Left forelimb (tissue), 1 donor: ENCODE data around the gene PARP6.

ENCODE experiments used
- DNase-seq: peaks from one replicate; pipeline ENCODE4 v3.0.0-alpha.2; 2018; ENCODE audit warnings: low spot score

PARP6 gene, protein sequence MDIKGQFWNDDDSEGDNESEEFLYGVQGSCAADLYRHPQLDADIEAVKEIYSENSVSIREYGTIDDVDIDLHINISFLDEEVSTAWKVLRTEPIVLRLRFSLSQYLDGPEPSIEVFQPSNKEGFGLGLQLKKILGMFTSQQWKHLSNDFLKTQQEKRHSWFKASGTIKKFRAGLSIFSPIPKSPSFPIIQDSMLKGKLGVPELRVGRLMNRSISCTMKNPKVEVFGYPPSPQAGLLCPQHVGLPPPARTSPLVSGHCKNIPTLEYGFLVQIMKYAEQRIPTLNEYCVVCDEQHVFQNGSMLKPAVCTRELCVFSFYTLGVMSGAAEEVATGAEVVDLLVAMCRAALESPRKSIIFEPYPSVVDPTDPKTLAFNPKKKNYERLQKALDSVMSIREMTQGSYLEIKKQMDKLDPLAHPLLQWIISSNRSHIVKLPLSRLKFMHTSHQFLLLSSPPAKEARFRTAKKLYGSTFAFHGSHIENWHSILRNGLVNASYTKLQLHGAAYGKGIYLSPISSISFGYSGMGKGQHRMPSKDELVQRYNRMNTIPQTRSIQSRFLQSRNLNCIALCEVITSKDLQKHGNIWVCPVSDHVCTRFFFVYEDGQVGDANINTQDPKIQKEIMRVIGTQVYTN

GRCh38 chr15:72272213-72272996 is at the start of gene PARP6:
Gene PARP6, minus strand, starts transcription at chr15:72272554. Its CDS starts 5,077 bp downstream, at chr15:72267477.
- DNase-seq, result peak; percentile 99

DNA sequence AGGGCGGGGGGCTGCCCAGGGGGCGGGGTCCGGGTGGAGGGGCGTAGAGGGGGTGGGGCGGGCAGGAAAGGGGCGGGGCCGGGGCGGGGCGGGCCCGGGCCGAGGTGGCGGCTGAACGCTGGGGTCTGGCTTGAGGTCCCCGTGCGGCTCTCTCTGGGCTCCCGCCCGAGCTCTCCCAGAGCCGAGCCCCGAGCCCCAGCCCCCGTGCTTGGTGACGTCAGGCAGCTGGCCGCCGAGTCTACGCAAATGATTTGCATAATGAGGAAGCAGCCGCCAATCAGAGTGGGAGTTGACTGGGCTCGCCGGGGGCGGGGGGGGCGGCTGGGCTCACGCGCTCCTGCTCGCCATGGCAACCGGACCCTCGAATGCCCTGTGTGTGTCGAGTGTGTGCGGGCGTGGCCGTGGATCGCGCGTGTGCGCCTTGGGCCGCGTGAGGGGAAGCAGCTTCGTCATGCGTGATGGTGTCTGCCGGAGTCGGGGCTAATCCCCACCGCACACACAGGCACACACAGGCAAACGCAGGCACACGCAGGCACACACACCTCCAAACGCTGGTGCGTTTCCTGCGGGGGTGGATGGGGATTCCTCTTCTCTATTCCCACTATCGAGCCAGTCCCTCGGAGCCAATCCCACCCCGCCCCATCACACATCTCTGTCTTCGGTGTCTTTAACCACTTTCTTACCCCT is 47.8 kb upstream of the PARP6 start, which contains the start of gene CELF6:
Gene CELF6 (minus strand): TSS at position 173 of the 687 bp plus-strand sequence. CDS start 283 bp downstream, outside the sequence.
- peak; percentile 78 for DNase-seq

- DNase-seq, result peak; percentile 83
Observed at GRCh38 chr15:72319360-72319984, 47.1 kb upstream of the PARP6 start.

- no peak for DNase-seq
Observed at GRCh38 chr15:72318408-72318942, 46.1 kb upstream of the PARP6 start.

DNA sequence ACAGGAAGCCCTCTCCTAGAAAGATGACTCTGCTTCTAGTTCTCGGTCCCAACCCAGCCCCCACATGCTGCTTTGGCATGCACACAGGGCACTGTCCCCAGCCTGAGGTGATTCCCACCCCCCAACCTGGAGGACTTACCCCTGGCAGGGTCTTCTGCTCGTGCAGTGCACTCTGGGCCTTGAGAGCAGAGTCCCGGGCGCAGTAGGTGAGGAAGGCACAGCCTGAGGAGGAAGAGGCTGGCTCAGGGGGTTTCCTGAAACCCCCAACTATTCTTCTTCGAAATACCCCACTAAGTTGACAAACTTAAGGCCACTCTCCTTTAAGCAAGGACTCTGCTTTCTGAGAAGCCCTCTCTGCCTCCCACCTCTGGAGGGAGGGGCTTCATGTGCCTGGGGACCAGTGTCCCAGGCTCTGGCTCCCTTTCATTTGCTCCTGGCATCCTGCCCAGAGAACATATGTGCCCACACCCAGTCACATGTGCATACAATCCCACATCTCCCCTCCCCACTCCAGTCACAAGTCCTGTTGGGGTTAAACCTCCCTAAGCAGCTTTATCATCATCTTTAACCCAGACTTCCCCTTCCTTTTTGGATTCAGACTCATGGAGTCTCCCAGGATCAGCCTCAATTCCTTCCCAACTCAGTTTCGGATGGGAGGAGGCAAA is 43.5 kb upstream of the PARP6 start:
- no peak for DNase-seq

- DNase-seq, result no peak
Observed at GRCh38 chr15:72313881-72314280, 41.5 kb upstream of the PARP6 start.

DNA sequence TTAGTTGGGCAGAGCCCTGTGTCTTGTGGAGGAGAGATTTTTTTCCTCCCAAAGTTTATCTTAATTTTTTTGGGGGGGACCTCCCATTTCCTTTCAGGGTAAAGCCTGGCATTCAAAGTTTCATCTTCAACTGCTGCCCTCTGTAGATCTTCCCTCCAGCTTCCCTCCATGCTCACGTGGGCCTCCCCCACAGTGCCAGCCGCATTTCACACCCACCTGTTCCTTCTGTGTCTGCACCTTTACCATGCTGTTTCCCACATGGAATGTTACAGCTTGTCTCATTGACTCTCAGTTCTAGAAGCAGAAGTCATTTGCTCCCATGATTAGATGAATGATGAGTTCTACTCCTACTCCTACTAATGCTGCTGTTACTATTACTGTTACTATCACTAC is 41.1 kb upstream of the PARP6 start:
- no peak for DNase-seq

DNA sequence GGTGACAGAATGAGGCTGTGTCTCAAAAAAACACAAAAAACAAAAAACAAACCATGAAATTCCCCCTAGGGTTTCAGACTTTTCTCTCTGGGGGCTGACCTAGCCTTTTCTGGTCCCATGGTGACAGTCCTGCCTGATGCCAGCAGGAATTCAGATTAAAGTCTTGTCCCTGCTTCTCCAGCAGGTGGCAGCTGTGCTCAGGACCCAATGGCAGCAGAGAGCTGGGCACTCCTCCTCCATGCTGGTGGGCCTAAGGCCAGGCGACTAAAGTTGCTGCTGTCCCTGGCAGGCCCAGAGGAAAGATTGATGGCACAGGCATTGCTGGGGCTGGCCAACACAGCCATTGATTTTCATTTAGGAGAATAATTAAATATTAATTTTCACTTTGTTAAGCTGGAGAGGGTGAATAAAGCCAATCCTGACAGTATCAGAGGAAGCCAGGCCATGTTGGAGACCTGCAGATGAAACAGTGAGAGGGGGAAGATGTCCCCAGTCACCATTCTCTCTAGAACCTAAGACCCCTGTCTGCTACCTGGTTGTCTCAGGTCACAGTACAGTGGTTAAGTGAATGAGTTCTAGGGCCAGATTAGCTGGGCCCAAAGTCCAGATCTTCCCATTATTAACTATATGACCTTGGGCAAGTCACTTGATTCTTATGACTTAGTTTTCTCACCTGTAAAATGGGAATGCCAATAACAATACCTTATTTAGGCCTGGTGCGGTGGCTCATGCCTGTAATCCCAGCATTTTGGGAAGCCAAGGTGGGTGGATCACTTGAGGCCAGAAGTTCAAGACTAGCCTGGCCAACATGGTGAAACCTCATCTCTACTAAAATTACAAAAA is 40.5 kb upstream of the PARP6 start:
- DNase-seq, result no peak

DNA sequence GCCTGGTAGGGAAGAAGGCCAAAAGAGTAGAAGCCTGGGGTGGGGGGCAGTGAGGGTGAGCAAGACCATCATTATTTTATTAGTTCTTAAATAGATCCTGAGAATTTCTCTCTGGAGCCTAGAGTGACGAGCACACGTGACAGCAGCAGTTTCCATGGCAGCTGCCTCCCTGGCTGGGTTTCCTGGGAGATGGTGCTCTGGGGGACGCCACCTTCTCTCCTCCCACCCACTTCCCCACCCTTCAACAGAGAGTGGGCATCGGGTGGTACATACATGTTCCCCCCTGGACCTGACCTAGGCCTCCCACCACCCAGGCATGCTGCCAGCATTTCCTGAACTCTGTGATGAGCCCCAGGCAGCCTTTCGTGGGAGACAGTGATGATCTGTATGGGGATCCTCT is 34.7 kb upstream of the PARP6 start:
- DNase-seq, result no peak

DNA sequence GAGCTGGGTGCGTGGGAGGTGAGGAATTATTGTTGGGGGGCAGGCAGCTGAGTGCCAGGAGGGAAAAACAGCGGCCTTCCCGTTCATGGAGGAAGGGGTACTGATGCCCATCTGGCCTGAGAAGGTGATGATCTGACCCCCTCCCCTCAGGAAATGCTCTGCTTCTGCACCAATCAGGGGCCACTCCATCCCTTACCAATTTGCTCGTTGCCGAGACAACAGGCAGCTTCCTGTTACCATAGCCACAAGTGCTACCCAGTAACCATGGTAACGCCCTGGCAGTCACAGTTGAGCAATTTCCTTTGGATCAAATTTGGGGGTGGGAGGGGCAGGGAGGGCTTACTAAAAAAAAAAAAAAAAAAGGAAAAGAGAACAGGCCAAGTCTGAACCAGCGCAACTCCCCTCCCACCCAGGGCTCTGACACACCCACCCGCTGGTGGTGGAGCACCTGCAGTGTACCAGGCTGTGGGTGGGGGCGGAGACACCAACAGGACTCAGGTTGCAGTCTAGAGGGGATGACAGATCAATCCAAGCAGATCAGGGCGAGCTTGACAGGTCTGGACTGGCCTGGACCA is 33.9 kb upstream of the PARP6 start:
- no peak for DNase-seq

DNA sequence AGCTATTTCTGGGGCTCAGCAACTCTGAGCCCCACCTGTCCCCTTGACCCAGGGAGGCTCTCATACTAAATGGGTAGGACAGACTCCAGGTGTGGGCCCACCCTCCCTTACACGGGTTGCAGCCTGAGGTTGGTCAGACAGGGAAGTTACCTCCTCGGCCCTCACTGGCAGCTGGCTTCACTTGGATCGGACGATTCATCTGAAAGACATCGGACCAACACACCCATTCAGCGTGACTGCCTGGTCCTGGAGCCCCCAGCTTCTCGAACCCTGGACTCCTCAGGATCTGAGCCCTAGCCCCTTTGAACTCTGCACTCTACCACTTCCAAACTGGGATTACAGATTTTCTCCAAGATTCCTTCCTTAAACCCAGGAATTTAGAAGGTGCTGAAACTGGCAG is 32.2 kb upstream of the PARP6 start:
- DNase-seq, result no peak

GRCh38 chr15:72302955-72303354 is 30.6 kb upstream of the PARP6 start:
- no peak for DNase-seq

- DNase-seq, result no peak
Observed at GRCh38 chr15:72289597-72290325, 17.4 kb upstream of the PARP6 start.

DNA sequence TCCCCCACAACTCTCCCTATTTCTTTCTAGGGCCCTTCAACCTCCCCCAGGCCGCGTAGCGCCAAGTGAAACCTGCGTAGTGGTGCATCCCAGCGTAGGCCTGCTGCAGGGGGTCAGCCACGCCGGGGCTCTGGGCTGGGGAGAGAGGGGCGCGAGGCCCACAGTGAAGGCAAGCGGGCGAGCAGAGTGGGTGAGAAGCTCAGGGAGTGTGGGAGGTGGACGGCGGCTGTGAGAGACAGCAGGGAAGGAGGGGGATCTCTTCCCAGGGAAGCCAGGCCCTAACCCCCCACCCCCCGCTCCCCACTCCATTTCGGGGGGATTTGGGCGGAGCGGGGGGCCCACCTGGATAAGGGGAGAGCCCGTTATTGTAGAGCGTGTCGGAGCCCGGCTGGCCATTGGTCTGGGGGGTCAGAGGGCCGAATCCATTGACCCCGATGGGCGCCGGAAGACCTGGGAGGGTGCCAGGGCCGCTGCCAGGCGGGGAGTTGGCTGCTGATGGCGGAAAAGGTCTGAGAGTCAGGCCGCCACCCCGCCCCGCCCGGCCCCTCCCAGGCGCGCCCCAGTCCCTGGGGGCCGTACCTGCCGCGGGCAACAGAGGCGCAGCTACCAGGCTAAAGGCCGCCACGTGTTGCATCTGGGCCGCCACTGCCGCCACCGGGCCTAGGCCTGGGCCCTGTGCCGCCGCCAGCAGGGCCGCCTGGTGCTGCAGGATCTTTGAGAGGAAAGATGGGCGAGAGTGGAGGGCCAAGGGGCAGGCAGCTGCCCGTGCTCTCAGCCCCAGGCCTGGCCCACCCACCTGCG is 16.6 kb upstream of the PARP6 start:
- no peak for DNase-seq

GRCh38 chr15:72285927-72286516 is 13.7 kb upstream of the PARP6 start:
- DNase-seq, result no peak

- no peak for DNase-seq
Observed at GRCh38 chr15:72285402-72285801, 13.0 kb upstream of the PARP6 start.

GRCh38 chr15:72284781-72285180 is 12.4 kb upstream of the PARP6 start:
- DNase-seq, result no peak

GRCh38 chr15:72281713-72282112 is 9.4 kb upstream of the PARP6 start:
- DNase-seq, result no peak
